Epithelial cell of proximal tubule (primary cell): ENCODE data around the gene SPNS2. TPM values are rescaled to one million over a fixed set of nuclear protein-coding genes. Genes with fewer than 3 reads are reported as not detected.
"Not testable (repeated sequence)": the region's sequence is repeated elsewhere in the genome, so short reads cannot be mapped to it uniquely, and the experiment has no call there.

Experiments used
- DNase-seq: peaks from one replicate; pipeline ENCODE4 v3.0.0-alpha.2; 2011; ENCODE audit warnings: low read depth
- H3K4me3 ChIP-seq: 2 replicates; pipeline ENCODE4 v1.5.1; 2011; ENCODE audit warnings: low read depth, mild to moderate bottlenecking, low read length
- total RNA-seq: library from RNA; depleted of rRNA; stranded (reverse); fragments of >200 nt; gene quantifications from 2 replicates; pipeline ENCODE4 v1.2.3, GENCODE V29; 2015
- TF ChIP-seq, protein P1 (sequence below): conservative IDR thresholded peaks from 2 replicates; pipeline ENCODE4 v1.5.1; 2012; ENCODE audit warnings: low read depth, mild to moderate bottlenecking, low read length

Gene SPNS2
- total RNA-seq, 1 donor from 2014 or later = 162 TPM

DNA sequence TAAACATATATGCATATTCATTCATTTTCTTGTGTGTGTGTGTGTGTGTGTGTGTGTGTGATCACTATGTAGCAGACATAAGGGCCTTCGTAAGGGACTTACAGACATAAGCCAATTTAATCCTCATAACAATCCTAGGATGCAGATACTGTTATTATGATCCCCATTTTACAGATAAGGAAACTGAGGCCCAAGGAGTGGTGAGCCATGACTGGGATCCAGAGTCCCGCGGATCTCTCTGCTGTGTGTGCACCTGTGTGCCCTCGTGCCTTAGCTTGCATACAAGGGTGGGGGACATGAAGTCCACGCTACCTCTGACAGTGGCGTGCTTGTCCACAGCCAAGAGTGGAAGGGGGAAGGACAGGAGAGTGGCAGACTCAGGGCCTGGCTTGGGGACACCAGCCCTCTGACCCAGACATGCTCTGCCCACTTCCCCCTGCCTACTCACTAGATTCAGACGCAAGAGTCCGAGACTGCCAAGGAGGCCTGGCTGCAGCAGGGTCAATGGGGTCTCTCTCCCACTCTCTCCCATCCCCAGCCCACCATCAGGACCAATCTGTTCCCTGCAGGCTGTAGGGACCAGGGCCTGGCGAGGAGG lies 75.9 kb downstream of the SPNS2 start:
- TF ChIP-seq, protein P1, sequence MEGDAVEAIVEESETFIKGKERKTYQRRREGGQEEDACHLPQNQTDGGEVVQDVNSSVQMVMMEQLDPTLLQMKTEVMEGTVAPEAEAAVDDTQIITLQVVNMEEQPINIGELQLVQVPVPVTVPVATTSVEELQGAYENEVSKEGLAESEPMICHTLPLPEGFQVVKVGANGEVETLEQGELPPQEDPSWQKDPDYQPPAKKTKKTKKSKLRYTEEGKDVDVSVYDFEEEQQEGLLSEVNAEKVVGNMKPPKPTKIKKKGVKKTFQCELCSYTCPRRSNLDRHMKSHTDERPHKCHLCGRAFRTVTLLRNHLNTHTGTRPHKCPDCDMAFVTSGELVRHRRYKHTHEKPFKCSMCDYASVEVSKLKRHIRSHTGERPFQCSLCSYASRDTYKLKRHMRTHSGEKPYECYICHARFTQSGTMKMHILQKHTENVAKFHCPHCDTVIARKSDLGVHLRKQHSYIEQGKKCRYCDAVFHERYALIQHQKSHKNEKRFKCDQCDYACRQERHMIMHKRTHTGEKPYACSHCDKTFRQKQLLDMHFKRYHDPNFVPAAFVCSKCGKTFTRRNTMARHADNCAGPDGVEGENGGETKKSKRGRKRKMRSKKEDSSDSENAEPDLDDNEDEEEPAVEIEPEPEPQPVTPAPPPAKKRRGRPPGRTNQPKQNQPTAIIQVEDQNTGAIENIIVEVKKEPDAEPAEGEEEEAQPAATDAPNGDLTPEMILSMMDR = no peak
- no peak overlapping the region for H3K4me3 ChIP-seq
- no peak for DNase-seq

DNA sequence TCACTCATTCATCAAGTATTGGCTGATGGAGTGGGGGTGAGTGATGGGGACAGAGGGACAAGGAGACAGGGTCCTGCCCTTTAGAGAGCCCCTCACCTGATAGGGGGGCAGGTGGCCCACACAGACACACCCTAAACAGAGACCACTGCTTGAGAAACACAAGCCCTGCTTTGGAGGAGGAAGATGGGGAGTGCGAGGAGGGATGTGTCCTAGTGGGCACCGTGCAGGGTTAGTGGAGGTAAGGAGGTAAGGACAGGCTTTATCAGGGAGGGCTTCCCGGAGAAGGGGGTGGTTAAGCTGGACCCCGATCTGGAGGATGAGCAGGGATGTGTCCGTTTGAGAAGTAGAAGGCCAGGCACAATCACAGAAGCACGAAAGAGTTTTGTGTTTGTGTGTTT lies 77.5 kb downstream of the SPNS2 start:
- DNase-seq = no peak
- H3K4me3 ChIP-seq = no peak overlapping the region
- TF ChIP-seq, protein P1 = no peak

DNA sequence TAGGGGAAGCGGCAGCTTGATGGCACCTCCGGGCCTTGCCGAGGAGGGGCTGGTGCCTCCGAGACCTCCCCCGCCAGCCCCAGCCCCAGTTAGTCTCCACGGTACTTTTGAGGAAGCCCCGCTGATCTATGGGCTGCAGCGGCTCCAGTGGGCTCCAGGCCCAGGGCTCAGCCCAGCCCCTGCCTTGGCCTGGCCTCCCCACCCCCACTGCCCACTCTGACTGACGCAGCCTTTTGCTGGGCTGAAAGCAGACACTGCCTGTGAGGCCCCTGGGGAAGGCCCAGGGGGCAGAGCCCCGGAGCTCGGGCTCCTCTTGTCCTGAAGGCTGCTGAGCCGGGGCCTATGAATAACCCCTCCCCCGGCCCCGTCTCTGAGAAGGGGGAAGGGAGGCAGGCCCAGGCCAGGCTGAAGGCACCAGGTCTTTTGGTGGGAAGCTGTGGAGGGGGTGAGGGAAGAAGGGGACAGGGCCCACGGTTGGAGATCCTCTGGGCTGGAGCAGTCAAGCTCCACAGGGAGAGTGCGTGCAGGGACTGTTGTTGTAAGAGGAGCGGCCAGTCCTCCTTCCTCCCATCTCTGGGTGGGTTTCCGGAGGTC lies 78.1 kb downstream of the SPNS2 start:
- no peak overlapping the region for H3K4me3 ChIP-seq
- TF ChIP-seq, protein P1 = no peak
- no peak for DNase-seq

DNA sequence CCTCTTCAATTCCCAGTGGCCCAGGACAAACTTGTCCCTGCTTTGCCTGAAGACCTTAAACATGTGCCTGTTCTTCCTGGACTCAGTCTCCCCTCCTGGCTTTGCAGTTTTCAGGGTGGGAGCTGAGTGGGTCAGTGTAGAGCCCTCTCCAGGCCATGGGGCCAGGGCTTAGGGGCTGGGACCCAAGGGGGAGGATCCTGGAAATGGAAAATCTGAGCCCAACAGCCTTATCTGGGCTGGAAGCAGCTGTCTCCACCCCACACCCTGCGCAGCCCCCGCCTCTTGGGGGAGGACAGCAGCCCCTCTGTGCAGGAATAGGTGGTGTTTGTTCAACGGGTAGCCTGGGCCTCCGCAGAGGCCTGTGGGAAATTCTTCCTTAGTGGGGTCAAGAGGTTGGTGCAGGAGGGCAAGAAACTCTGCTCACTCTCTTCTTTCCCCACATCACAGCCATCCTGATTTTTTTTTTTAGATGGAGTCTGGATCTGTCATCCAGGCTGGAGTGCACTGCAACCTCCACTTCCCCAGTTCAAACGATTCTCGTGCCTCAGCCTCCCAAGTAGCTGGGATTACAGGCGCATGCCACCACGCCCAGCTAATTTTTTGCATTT lies 78.8 kb downstream of the SPNS2 start:
- no peak overlapping the region for H3K4me3 ChIP-seq
- no peak for DNase-seq
- TF ChIP-seq, protein P1 = no peak

DNA sequence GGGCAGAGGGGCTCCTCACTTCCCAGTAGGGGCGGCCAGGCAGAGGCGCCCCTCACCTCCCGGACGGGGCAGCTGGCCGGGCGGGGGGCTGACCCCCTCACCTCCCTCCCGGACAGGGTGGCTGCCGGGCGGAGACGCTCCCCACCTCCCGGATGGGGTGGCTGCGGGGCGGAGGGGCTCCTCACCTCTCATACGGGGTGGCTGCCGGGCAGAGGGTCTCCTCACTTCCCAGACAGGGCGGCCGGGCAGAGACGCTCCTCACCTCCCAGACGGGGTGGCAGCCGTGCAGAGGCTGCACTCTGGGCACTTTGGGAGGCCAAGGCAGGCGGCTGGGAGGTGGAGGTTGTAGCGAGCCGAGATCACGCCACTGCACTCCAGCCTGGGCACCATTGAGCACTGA lies 79.7 kb downstream of the SPNS2 start:
- not testable (repeated sequence) for H3K4me3 ChIP-seq, DNase-seq

DNA sequence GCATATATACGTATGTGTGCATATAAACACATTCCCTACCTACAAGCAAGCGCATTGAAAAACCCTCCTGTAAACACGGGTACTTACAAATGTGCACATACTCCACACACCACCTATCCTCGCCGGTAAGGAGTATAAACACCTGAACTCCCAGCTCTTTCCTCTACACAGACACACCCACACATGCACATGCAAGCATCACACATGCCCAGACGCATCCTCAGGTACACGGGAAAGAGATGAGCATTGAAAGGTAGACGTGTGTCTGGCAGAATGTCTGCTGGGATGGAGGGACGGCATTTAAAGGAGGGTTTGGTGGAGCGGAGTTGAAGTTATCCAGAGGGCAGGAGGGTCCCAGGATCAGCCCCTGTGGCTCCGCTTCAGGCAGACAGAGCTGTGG lies 81.0 kb downstream of the SPNS2 start:
- TF ChIP-seq, protein P1 = no peak
- DNase-seq = no peak

DNA sequence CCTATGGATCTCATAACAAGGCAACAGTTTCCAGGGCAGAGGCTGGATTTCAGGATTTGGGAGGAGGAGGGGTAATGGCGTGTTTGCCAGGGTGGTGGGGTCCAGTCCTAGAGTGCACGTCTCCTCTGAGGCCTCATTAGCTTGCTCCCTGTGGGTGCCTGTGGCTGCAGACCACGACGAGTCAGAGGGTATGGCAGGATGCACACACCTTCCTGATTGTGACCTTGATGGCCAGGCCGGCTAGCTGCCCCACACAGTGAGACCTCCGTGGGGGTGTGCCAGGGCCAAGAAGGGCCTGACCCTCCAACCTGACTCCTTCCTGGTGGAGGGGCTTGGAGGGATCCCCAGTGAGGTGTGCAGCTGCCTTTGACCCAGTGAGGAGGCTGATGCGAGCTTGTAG lies 81.6 kb downstream of the SPNS2 start:
- H3K4me3 ChIP-seq = no peak overlapping the region
- DNase-seq = no peak
- TF ChIP-seq, protein P1 = no peak

More for the DNA sequence above, 81.0 kb downstream of the SPNS2 start:
- no peak overlapping the region for H3K4me3 ChIP-seq
